Sigmoid colon (tissue), 7 donors: Measurements from ENCODE around the gene UBQLNL. TPM values are rescaled to one million over a fixed set of nuclear protein-coding genes. Genes with fewer than 3 reads are reported as not detected.

Experiments
- DNase-seq: peaks from one replicate; pipeline ENCODE4 v3.0.0-alpha.2; 2019
- H3K27ac ChIP-seq, 4 donors: fragments of 200-600 bp; sonication (generic); one replicate each; pipeline ENCODE4 v1.5.1; 2016 to 2019; ENCODE audit warnings: mild to moderate bottlenecking in 1 of 4
- H3K27me3 ChIP-seq, 3 donors: fragments of 200-600 bp; sonication (generic); one replicate each; pipeline ENCODE4 v1.5.1; 2019; ENCODE audit warnings: mild to moderate bottlenecking in 1 of 3
- H3K36me3 ChIP-seq, 4 donors: fragments of 200-600 bp; sonication (generic); one replicate each; pipeline ENCODE4 v1.5.1; 2016 to 2019
- H3K4me1 ChIP-seq, 4 donors: fragments of 200-600 bp; sonication (generic); one replicate each; pipeline ENCODE4 v1.5.1; 2017 to 2019
- H3K4me3 ChIP-seq, 4 donors: fragments of 200-600 bp; sonication (generic); one replicate each; pipeline ENCODE4 v1.5.1; 2017 to 2019; ENCODE audit warnings: mild to moderate bottlenecking in 2 of 4, moderate library complexity in 1 of 4
- H3K9me3 ChIP-seq, 4 donors: fragments of 200-600 bp in 3 of 4; sonication (generic) in 3 of 4; one replicate each; pipeline versions ENCODE4 v1.5.1 to v1.6.1; 2013 to 2019
- CTCF ChIP-seq, 4 experiments: fragments of 450-650 bp in 3 of 4; fragments of 200-600 bp in 1 of 4; IDR thresholded peaks; one replicate each; pipeline ENCODE4 v1.5.1; 2016 to 2019; ENCODE audit warnings: antibody characterized with exemption in 4 of 4, mild to moderate bottlenecking in 3 of 4, moderate library complexity in 2 of 4
- EP300 ChIP-seq, 4 donors: sonication (generic); formaldehyde crosslinking; IDR thresholded peaks; one replicate each; pipeline ENCODE4 v1.6.1; 2017; ENCODE audit warnings: antibody characterized with exemption in 4 of 4
- POLR2A ChIP-seq, 2 donors: fragments of 450-650 bp; IDR thresholded peaks; one replicate each; pipeline ENCODE4 v1.6.1; 2016; ENCODE audit warnings: antibody characterized with exemption in 2 of 2, mild to moderate bottlenecking in 2 of 2, moderate library complexity in 2 of 2
- POLR2AphosphoS5 ChIP-seq, 4 donors: sonication (generic); formaldehyde crosslinking; IDR thresholded peaks; one replicate each; pipeline ENCODE4 v1.6.1; 2017; ENCODE audit warnings: antibody characterized with exemption in 4 of 4
- WGBS, 2 donors: extraction: QIAGEN DNeasy Blood & Tissue Kit; methylation state at CpG; one replicate each; pipeline ENCODE4 v1.1.7; 2013; 5-methylcytosine and 5-hydroxymethylcytosine counted together
- intact Hi-C: fragments of 100-400 bp; cut with DNase I; formaldehyde crosslinking; loops from one replicate; pipeline ENCODE4 v1.15.1; 2023
- polyA plus RNA-seq, 3 donors: library from polyadenylated mRNA; stranded (reverse); fragments of 200-250 nt; gene quantifications; one replicate each; pipeline ENCODE4 v1.2.3, GENCODE V29; 2013
- total RNA-seq, 4 donors: library from RNA; depleted of rRNA; stranded (reverse); fragments of >200 nt; gene quantifications; one replicate each; pipeline ENCODE4 v1.1.0, GENCODE V29; 2016
- donor health status: healthy with polysubstance abuse.
- donor health status: Bipolar disorder and iron deficiency.
- donor health status: healthy.

UBQLNL gene
- total RNA-seq (1 to 10 TPM in 1 of 4 donors, under 1 TPM in 3; 0.36 to 1.7 (median 0.60) TPM), polyA plus RNA-seq (under 1 TPM in 1 of 3 donors, not detected in 2; 0.34 TPM)

- DNase-seq: no peak
- H3K27me3 ChIP-seq: no peaks in the 10 kb centered on the region
- WGBS, 2 donors: 88 to 94% methylated on average over 2 of the region's 2 CpGs
- no peak within 1 kb of the TSS for H3K27ac ChIP-seq
- no peaks in the 10 kb centered on the region for H3K9me3 ChIP-seq
- H3K36me3 ChIP-seq: no peaks in the 10 kb centered on the region
- no peak for TF ChIP-seq POLR2A (IDR thresholded peaks at IDR 0.05)
- no peak for TF ChIP-seq EP300 (IDR thresholded peaks at IDR 0.05)
- TF ChIP-seq POLR2AphosphoS5 (IDR thresholded peaks at IDR 0.05): no peak
- no peak for TF ChIP-seq CTCF (IDR thresholded peaks at IDR 0.05)
- no peaks in the 10 kb centered on the region for H3K4me1 ChIP-seq
- H3K4me3 ChIP-seq: no peak within 1 kb of the TSS
- intact Hi-C loops: no loop called here
Measured at GRCh38 chr11:5516599-5516998, at the start of gene UBQLNL. TSS of gene UBQLNL (minus strand) at chr11:5516699. CDS start at chr11:5516441, 258 bp downstream.

GRCh38 chr11:5564259-5565019, 47.9 kb upstream of the UBQLNL start:
- Histone ChIP-seq H3K4me1 (no peaks in the 10 kb centered on the region), H3K36me3 (no peaks in the 10 kb centered on the region), H3K27me3 (no peaks in the 10 kb centered on the region), H3K9me3 (no peaks in the 10 kb centered on the region), H3K27ac (no peak overlapping the region), H3K4me3 (no peak overlapping the region)
- WGBS, 2 donors: 52 to 77% methylated on average over 1 of the region's 1 CpG
- intact Hi-C loops: no loop called here
- TF ChIP-seq POLR2AphosphoS5 (IDR thresholded peaks at IDR 0.05) (no peak), POLR2A (IDR thresholded peaks at IDR 0.05) (no peak), CTCF (IDR thresholded peaks at IDR 0.05) (no peak), EP300 (IDR thresholded peaks at IDR 0.05) (no peak)
- DNase-seq: no peak

- Histone ChIP-seq H3K36me3 (no peaks in the 10 kb centered on the region), H3K27me3 (no peaks in the 10 kb centered on the region), H3K9me3 (no peaks in the 10 kb centered on the region), H3K27ac (no peak overlapping the region), H3K4me1 (no peaks in the 10 kb centered on the region), H3K4me3 (no peak overlapping the region)
- intact Hi-C loops: no loop called here
- TF ChIP-seq POLR2AphosphoS5 (IDR thresholded peaks at IDR 0.05) (no peak), POLR2A (IDR thresholded peaks at IDR 0.05) (no peak), CTCF (IDR thresholded peaks at IDR 0.05) (no peak), EP300 (IDR thresholded peaks at IDR 0.05) (no peak)
- WGBS, 2 donors: 32 to 52% methylated on average over 3 of the region's 3 CpGs
- DNase-seq: no peak
Measured at GRCh38 chr11:5557751-5558150, 41.3 kb upstream of the UBQLNL start.

- intact Hi-C loops: no loop called here
- WGBS, 2 donors: 30 to 55% methylated on average over 3 of the region's 3 CpGs
Measured at GRCh38 chr11:5556596-5557188, 40.2 kb upstream of the UBQLNL start.

More at GRCh38 chr11:5556596-5557188, 40.2 kb upstream of the UBQLNL start:
- no peak for TF ChIP-seq POLR2A (IDR thresholded peaks at IDR 0.05)
- TF ChIP-seq CTCF (IDR thresholded peaks at IDR 0.05): no peak
- TF ChIP-seq POLR2AphosphoS5 (IDR thresholded peaks at IDR 0.05): no peak
- TF ChIP-seq EP300 (IDR thresholded peaks at IDR 0.05): no peak
- Histone ChIP-seq H3K27me3 (no peaks in the 10 kb centered on the region), H3K4me3 (no peak overlapping the region), H3K36me3 (no peaks in the 10 kb centered on the region), H3K4me1 (no peaks in the 10 kb centered on the region), H3K9me3 (no peaks in the 10 kb centered on the region), H3K27ac (no peak overlapping the region)
- DNase-seq: no peak
